ENCODE measurements around the gene SLC39A7.
A peak's percentile ranks its signal among the peaks of the same experiment; 100 is the strongest.

DNA sequence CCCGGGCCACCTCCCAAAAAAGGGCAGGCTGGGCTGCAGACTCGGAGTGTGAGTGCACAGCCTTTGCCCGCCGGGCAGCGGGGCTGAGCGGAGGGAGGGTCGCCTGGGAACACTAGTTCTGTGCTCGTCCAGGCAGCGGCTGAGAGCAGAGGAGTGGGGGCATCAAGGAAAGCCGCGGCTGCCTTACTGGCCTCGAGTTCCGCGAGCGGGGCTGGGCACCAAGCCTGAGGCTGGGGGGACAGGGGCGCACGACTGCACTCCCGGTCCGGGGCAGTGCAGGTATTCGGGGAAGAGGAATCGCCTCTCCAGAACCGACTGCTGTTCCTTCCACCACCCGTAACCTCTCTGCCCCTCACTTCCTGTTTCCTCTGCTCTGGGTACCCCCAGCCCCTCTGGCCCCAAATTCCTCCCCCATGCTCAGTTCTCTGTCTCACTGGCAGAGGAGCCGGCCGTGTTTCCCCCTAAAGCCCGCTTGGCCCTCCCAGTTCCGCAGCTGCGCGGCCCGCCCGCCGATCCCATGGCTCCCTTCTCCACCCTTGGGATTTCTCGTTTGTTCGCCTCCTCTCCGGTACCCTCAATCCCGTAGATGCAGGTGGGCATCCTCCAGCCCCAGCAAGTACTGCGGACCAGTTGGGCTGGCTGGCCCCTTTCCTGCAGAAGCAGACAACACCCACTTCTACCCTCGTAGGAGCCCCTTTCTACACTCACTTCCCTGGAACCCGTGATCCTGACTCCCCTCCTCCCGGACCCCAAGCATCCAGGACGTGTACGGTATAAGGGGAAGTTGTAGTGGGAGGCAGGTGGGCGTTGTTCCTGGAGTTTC, 12.7 kb downstream of the SLC39A7 start:
- no peak for TF ChIP-seq SNAI2 (CRISPR knock-in tag; IDR thresholded peaks at IDR 0.05)
- TF ChIP-seq, protein P1, sequence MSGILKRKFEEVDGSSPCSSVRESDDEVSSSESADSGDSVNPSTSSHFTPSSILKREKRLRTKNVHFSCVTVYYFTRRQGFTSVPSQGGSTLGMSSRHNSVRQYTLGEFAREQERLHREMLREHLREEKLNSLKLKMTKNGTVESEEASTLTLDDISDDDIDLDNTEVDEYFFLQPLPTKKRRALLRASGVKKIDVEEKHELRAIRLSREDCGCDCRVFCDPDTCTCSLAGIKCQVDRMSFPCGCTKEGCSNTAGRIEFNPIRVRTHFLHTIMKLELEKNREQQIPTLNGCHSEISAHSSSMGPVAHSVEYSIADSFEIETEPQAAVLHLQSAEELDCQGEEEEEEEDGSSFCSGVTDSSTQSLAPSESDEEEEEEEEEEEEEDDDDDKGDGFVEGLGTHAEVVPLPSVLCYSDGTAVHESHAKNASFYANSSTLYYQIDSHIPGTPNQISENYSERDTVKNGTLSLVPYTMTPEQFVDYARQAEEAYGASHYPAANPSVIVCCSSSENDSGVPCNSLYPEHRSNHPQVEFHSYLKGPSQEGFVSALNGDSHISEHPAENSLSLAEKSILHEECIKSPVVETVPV (CRISPR knock-in tag; IDR thresholded peaks at IDR 0.05) = no peak
- TF ChIP-seq GLIS3 (CRISPR knock-in tag; IDR thresholded peaks at IDR 0.05) = peak; percentile 61; the same call in 1 of the 2 replicates
- TF ChIP-seq, protein P2, sequence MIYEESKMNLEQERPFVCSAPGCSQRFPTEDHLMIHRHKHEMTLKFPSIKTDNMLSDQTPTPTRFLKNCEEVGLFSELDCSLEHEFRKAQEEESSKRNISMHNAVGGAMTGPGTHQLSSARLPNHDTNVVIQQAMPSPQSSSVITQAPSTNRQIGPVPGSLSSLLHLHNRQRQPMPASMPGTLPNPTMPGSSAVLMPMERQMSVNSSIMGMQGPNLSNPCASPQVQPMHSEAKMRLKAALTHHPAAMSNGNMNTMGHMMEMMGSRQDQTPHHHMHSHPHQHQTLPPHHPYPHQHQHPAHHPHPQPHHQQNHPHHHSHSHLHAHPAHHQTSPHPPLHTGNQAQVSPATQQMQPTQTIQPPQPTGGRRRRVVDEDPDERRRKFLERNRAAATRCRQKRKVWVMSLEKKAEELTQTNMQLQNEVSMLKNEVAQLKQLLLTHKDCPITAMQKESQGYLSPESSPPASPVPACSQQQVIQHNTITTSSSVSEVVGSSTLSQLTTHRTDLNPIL (CRISPR knock-in tag; IDR thresholded peaks at IDR 0.05; ENCODE audit: low read depth) = no peak
- no peak for TF ChIP-seq ARNTL (CRISPR knock-in tag; IDR thresholded peaks at IDR 0.05; ENCODE audit: borderline replicate concordance, low read depth)
- TF ChIP-seq, protein P3, sequence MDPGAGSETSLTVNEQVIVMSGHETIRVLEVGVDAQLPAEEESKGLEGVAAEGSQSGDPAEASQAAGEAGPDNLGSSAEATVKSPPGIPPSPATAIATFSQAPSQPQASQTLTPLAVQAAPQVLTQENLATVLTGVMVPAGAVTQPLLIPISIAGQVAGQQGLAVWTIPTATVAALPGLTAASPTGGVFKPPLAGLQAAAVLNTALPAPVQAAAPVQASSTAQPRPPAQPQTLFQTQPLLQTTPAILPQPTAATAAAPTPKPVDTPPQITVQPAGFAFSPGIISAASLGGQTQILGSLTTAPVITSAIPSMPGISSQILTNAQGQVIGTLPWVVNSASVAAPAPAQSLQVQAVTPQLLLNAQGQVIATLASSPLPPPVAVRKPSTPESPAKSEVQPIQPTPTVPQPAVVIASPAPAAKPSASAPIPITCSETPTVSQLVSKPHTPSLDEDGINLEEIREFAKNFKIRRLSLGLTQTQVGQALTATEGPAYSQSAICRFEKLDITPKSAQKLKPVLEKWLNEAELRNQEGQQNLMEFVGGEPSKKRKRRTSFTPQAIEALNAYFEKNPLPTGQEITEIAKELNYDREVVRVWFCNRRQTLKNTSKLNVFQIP (CRISPR knock-in tag; IDR thresholded peaks at IDR 0.05; ENCODE audit: borderline replicate concordance, low read depth) = no peak
- TF ChIP-seq ISL1 (CRISPR knock-in tag; IDR thresholded peaks at IDR 0.05) = no peak
- TF ChIP-seq ZNF70 (CRISPR knock-in tag; IDR thresholded peaks at IDR 0.05) = no peak
- no peak for TF ChIP-seq ZNF565 (CRISPR knock-in tag; conservative IDR thresholded peaks at IDR 0.05; ENCODE audit: low read depth)
- TF ChIP-seq RARB (CRISPR knock-in tag; IDR thresholded peaks at IDR 0.05) = no peak
- no peak for TF ChIP-seq TCF4 (CRISPR knock-in tag; IDR thresholded peaks at IDR 0.05; ENCODE audit: borderline replicate concordance)
- TF ChIP-seq ZNF8 (CRISPR knock-in tag; IDR thresholded peaks at IDR 0.05) = no peak
- no peak for TF ChIP-seq PPARA (CRISPR knock-in tag; IDR thresholded peaks at IDR 0.05; ENCODE audit: borderline replicate concordance)
